ENCODE results near the gene PLEKHH2.
A peak's percentile ranks its signal among the peaks of the same experiment; 100 is the strongest.
"Not testable (repeated sequence)": the region's sequence is repeated elsewhere in the genome, so short reads cannot be mapped to it uniquely, and the experiment has no call there.

Gene PLEKHH2

GRCh38 chr2:43637030-43637803 lies at the start of gene PLEKHH2:
Gene PLEKHH2 (plus strand): TSS chr2:43637260. CDS start chr2:43644674, 7,414 bp downstream.
- peak; percentile 81 to 86 for DNase-seq

- DNase-seq: no peak
These were observed 44.6 kb upstream of the PLEKHH2 start for GRCh38 chr2:43592443-43592842.

- DNase-seq: no peak
These were observed 43.8 kb upstream of the PLEKHH2 start for GRCh38 chr2:43593254-43593653.

GRCh38 chr2:43594875-43595274 lies 42.2 kb upstream of the PLEKHH2 start:
- DNase-seq: no peak

- DNase-seq: peak; percentile 98
These were observed 41.3 kb upstream of the PLEKHH2 start, which contains the start of gene THADA for GRCh38 chr2:43595603-43596412. Gene THADA (minus strand): TSS chr2:43596038. CDS start chr2:43592392, 3,646 bp downstream.

GRCh38 chr2:43600596-43600995 lies 36.5 kb upstream of the PLEKHH2 start:
- not testable (repeated sequence) for DNase-seq

GRCh38 chr2:43604674-43605073 lies 32.4 kb upstream of the PLEKHH2 start:
- no peak for DNase-seq

- peak in 1 of 2 donors; percentile 29 for DNase-seq
These were observed 31.9 kb upstream of the PLEKHH2 start for GRCh38 chr2:43605079-43605655.

GRCh38 chr2:43605851-43606250 lies 31.2 kb upstream of the PLEKHH2 start:
- no peak for DNase-seq

GRCh38 chr2:43609290-43609918 lies 27.7 kb upstream of the PLEKHH2 start:
- peak; percentile 16 to 64 for DNase-seq

- no peak for DNase-seq
These were observed 26.7 kb upstream of the PLEKHH2 start for GRCh38 chr2:43610361-43610760.

- DNase-seq: peak; percentile 67 to 77
These were observed 24.8 kb upstream of the PLEKHH2 start for GRCh38 chr2:43611987-43612894.

- no peak for DNase-seq
These were observed 24.1 kb upstream of the PLEKHH2 start for GRCh38 chr2:43612944-43613343.

GRCh38 chr2:43616967-43617680 lies 19.9 kb upstream of the PLEKHH2 start:
- no peak for DNase-seq

GRCh38 chr2:43619511-43619910 lies 17.5 kb upstream of the PLEKHH2 start:
- no peak for DNase-seq

GRCh38 chr2:43622931-43623451 lies 14.1 kb upstream of the PLEKHH2 start:
- DNase-seq: no peak

- no peak for DNase-seq
These were observed 5.3 kb upstream of the PLEKHH2 start for GRCh38 chr2:43631618-43632317.

GRCh38 chr2:43634604-43635306 lies 2.3 kb upstream of the PLEKHH2 start:
- no peak for DNase-seq

GRCh38 chr2:43636153-43636552 lies 907 bp upstream of the PLEKHH2 start:
- DNase-seq: not testable (repeated sequence)

- DNase-seq: peak in 1 of 2 donors; percentile 16
These were observed 439 bp upstream of the PLEKHH2 start for GRCh38 chr2:43636621-43637020.
